ENCODE data around the gene PPP2R3A.

GRCh38 chr3:135920275-135920674 is 45.3 kb upstream of the PPP2R3A start:
- TF ChIP-seq, protein P1, sequence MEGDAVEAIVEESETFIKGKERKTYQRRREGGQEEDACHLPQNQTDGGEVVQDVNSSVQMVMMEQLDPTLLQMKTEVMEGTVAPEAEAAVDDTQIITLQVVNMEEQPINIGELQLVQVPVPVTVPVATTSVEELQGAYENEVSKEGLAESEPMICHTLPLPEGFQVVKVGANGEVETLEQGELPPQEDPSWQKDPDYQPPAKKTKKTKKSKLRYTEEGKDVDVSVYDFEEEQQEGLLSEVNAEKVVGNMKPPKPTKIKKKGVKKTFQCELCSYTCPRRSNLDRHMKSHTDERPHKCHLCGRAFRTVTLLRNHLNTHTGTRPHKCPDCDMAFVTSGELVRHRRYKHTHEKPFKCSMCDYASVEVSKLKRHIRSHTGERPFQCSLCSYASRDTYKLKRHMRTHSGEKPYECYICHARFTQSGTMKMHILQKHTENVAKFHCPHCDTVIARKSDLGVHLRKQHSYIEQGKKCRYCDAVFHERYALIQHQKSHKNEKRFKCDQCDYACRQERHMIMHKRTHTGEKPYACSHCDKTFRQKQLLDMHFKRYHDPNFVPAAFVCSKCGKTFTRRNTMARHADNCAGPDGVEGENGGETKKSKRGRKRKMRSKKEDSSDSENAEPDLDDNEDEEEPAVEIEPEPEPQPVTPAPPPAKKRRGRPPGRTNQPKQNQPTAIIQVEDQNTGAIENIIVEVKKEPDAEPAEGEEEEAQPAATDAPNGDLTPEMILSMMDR (IDR thresholded peaks at IDR 0.05), result no peak
- no peak for TF ChIP-seq POLR2A (IDR thresholded peaks at IDR 0.05)
